Glomerular endothelial cell (primary cell): ENCODE results near the gene SPRY4. TPM values are rescaled to one million over a fixed set of nuclear protein-coding genes. Genes with fewer than 3 reads are reported as not detected.
"Not testable (repeated sequence)": the region's sequence is repeated elsewhere in the genome, so short reads cannot be mapped to it uniquely, and the experiment has no call there.

ENCODE experiments used
- DNase-seq: peaks from one replicate; pipeline ENCODE4 v3.0.0-alpha.2; 2011; ENCODE audit warnings: low read depth, low spot score; ENCODE audit errors: extremely low read depth
- total RNA-seq: library from RNA; depleted of rRNA; stranded (reverse); fragments of >200 nt; gene quantifications from 2 replicates; pipeline ENCODE4 v1.2.3, GENCODE V29; 2015

The SPRY4 gene
- total RNA-seq, 1 donor from 2014 or later, result 69.1 TPM

GRCh38 chr5:142295960-142296860 lies 28.6 kb downstream of the SPRY4 start:
- DNase-seq, result no peak

- peak; percentile 64 for DNase-seq
Measured at GRCh38 chr5:142295084-142295758, 29.6 kb downstream of the SPRY4 start.

DNA sequence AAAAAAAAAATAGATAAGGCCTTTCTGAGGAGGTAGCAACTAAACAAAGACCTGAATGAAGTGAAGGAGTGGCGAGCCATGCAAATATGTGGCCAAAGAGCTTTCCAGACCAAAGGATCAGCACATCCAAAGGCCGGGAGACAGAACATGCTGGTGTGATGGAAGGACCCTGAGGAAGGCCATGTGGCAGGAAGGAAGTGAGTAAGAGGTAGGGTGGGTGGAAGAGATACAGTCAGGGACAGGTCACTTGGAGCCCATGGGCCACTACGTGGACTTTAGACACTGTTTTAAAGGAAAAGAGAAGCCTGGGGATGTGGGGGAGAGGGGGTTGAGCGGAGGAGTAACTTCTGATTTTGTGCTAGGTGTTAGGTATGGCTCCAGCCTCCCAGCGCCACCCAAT lies 31.3 kb downstream of the SPRY4 start:
- DNase-seq, result no peak

- no peak for DNase-seq
Measured at GRCh38 chr5:142292808-142293207, 32.0 kb downstream of the SPRY4 start.

DNA sequence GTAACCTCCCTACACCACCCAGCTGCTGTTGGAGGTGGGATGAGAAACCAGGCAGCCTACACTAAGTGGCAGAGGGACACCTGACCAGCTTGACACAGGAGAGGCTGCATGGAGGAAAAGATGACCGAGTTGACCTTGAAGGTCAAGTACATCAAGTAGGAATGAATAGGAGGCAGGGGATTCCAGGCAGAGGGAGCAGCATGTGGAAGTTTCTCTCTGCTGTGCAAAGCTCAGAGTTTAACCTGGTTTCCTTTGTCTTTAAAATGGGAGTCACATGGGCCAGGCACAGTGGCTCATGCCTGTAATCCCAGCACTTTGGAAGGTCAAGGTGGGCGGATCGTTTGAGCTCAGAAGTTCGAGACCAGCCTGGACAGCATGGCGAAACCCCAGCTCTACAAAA lies 32.6 kb downstream of the SPRY4 start:
- no peak for DNase-seq

DNA sequence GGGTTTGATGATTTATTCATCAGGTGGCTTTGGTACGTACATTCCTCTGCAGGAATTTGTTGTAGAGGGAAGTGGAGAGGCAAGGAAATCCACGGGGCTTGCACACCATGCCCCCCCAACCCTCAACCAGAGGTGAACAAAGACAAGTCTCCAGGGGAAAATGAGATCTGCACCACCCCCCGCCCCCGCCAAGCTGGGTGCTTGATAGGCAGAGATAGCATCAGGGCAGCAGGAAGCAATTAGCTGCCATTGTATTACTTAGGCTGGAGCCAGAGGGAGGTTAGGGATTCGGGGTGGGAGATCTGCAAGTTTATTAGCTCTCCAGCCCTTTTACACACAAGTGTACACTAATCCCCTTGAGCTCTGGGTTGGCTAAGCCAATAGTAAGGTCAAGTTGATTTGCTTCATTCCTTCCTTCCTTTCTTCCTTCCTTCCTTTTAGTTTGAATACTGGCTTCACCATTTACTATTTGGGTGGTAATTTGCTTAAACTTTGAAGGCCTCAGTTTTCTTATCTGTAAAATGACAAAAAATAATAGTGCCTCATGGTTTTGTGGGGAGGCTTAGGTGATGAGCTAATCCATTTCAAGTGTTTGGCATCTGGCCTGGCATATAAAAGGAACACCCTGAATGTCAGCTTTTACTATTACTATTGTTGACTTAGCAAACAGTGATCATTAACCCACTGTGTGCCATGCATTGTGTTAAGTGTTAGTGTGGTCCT lies 34.1 kb downstream of the SPRY4 start:
- no peak for DNase-seq

- DNase-seq, result no peak
Measured at GRCh38 chr5:142289708-142290576, 34.9 kb downstream of the SPRY4 start.

GRCh38 chr5:142287973-142288313 lies 36.9 kb downstream of the SPRY4 start:
- DNase-seq, result no peak

DNA sequence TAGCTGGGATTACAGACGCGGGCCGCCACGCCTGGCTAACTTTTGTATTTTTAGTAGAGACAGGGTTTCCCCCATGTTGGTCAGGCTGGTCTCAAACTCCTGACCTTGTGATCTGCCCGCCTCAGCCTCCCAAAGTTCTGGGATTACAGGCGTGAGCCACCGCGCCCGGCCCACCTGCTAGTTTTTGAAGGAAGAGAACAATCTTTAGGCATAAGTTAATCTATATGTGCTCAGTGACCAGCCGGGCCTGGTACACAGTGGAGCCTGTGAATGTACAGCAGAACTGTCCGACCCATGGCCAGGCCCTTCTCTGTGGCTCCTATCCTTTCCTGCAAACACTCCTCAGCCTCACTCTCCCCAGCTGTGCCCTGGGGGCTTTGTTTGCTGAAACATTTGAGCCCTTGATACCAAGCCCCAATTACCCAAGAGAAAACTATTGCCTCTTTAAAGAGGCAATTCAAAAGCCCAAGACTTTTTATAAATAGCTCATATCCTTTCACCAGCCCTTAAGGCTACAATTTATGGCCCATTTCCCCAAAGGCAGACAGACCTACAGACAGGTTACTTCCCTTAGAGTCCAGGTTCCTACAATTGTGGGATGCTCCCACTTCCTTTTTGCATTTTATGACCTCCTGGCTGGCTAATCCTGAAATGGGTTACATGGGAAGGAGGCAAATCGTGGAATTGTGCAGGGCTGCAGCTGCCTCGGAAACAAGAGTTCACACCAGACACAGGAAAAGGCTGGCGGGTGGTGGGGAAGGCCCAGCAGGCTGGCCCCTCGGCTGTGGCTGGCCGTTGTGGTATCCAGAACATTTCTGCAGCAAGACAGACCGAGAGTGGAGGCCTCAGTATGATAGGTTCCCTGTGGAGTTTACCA lies 37.5 kb downstream of the SPRY4 start:
- DNase-seq, result no peak

GRCh38 chr5:142286111-142286510 lies 38.7 kb downstream of the SPRY4 start:
- no peak for DNase-seq

GRCh38 chr5:142283304-142283703 lies 41.5 kb downstream of the SPRY4 start:
- DNase-seq, result no peak

DNA sequence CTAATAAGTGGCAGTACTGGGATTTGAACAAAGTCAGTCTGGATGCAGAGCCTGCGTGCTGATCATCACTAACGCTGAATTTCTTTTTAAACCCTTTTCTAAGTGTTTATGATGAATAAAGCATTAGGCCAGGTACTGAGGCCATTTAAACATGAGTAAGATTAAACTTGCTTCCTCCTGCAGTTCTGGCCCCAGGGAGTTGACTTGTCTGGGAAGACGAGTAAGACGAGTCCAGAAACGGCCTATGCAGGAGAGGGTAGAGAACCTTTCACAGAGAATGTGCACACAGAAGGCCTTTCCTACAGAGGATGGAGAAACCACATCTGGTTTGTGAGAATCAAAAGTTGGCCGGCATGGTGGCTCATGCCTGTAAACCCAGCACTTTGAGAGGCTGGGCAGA lies 42.9 kb downstream of the SPRY4 start:
- DNase-seq, result no peak

GRCh38 chr5:142281008-142281367 lies 43.8 kb downstream of the SPRY4 start:
- no peak for DNase-seq

GRCh38 chr5:142280066-142281007 lies 44.5 kb downstream of the SPRY4 start:
- DNase-seq, result no peak

- DNase-seq, result no peak
Measured at GRCh38 chr5:142278627-142279026, 46.2 kb downstream of the SPRY4 start.

DNA sequence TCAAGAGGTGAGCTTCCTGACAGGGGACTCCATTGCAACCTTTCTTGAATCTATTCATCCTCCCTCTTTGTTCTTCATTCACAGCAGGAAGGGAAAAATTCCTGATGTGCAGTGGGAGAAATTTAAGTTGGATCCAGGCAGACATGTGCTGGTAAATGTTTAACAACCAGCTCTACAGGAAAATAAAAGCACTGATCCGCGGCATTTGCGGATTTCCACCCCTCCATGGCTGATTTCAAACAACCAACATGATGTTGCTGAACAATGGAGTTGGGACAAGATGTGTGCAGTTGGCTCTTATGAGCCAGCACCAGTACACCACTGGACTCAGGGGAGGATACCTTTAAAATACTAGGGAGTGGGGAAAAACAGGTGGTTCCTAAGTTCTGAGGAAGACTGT lies 47.0 kb downstream of the SPRY4 start:
- no peak for DNase-seq

DNA sequence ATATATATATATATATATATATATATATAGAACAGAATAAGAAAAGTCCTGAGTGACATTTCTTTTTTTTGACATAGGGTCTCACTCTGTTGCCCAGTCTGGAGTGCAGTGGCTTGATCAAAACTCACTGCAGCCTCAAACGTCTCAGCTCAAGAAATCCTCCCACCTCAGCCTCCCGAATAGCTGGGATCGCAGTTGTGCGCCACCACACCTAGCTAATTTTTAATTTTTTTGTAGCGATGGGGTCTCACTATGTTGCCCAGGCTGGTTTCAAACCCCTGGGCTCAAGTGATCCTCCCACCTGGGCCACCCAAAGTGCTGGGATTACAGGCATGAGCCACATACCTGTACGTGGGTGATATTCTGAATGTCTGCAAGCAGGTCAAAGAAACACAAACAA lies 48.3 kb downstream of the SPRY4 start:
- no peak for DNase-seq

GRCh38 chr5:142275496-142275895 lies 49.3 kb downstream of the SPRY4 start:
- DNase-seq, result no peak

DNA sequence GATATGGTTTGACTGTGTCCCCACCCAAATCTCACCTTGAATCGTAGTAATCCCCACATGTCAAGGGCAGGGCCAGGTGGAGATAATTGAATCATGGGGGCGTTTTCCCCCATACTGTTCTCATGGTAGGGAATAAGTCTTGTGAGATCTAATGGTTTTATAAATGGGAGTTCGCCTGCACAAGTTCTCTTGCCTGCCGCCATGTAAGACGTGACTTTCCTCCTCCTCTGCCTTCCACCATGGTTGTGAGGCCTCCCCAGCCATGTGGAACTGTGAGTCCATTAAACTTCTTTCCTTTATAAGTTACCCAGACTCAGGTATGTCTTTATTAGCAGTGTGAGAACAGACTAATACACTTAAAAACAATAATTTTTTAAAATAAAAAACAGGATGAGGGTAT lies 52.2 kb downstream of the SPRY4 start:
- not testable (repeated sequence) for DNase-seq
